Gastrocnemius medialis (tissue), 4 donors: ENCODE results near the gene PODNL1. TPM values are rescaled to one million over a fixed set of nuclear protein-coding genes. Genes with fewer than 3 reads are reported as not detected.

ENCODE experiments used
- ATAC-seq, 2 donors: fragments of 150-250 bp; one replicate each; pipeline ENCODE4 v1.9.1; 2016
- DNase-seq, 2 donors: peaks; one replicate each; pipeline ENCODE4 v3.0.0-alpha.2; 2019
- H3K27ac ChIP-seq, 4 donors: fragments of 200-600 bp; sonication (generic); 1 replicate in 1 of 4; 2 replicates in 3 of 4; pipeline ENCODE4 v1.5.1; 2016 to 2018; ENCODE audit warnings: mild to moderate bottlenecking in 2 of 4, moderate library complexity in 1 of 4
- H3K27me3 ChIP-seq, 3 donors: fragments of 200-600 bp; sonication (generic) in 2 of 3; 1 replicate in 1 of 3; 2 replicates in 2 of 3; pipeline versions ENCODE4 v1.5.1 to v1.6.0; 2016 to 2019; ENCODE audit warnings: mild to moderate bottlenecking in 1 of 3, moderate library complexity in 1 of 3
- H3K36me3 ChIP-seq, 2 donors: fragments of 200-600 bp; sonication (generic) in 1 of 2; one replicate each; pipeline ENCODE4 v1.5.1; 2017 to 2018
- H3K4me1 ChIP-seq, 2 donors: fragments of 200-600 bp; sonication (generic) in 1 of 2; one replicate each; pipeline ENCODE4 v1.5.1; 2016 to 2017; ENCODE audit warnings: mild to moderate bottlenecking in 2 of 2
- H3K4me3 ChIP-seq, 4 donors: fragments of 200-600 bp; sonication (generic) in 3 of 4; 1 replicate in 1 of 4; 2 replicates in 3 of 4; pipeline ENCODE4 v1.5.1; 2016 to 2019; ENCODE audit warnings: mild to moderate bottlenecking in 2 of 4
- H3K9me3 ChIP-seq, 3 donors: fragments of 200-600 bp; sonication (generic) in 2 of 3; 1 replicate in 1 of 3; 2 replicates in 2 of 3; pipeline ENCODE4 v1.5.1; 2016 to 2019
- POLR2A ChIP-seq, 2 donors: fragments of 450-650 bp; IDR thresholded peaks; one replicate each; pipeline ENCODE4 v1.6.1; 2017; ENCODE audit warnings: antibody characterized with exemption in 2 of 2, mild to moderate bottlenecking in 2 of 2, moderate library complexity in 2 of 2
- in situ Hi-C, 4 donors: fragments of 200-750 bp; cut with MboI; loops; one replicate each; pipeline versions ENCODE4 v1.15.0 to v1.8.0; 2017; ENCODE audit warnings: low sequenced_read_pairs in 4 of 4
- intact Hi-C: fragments of 100-400 bp; cut with DNase I; formaldehyde crosslinking; loops from one replicate; pipeline ENCODE4 v1.15.1; 2023; ENCODE audit warnings: low total_unique reads
- total RNA-seq, 4 donors: library from RNA; depleted of rRNA; stranded (reverse); fragments of >200 nt; gene quantifications; one replicate each; pipeline versions ENCODE4 v1.1.0 to v1.2.3, GENCODE V29; 2016
- TF ChIP-seq, protein P1 (sequence below), 5 experiments: fragments of 450-650 bp in 3 of 5; fragments of 200-600 bp in 2 of 5; sonication (generic) in 2 of 5; IDR thresholded peaks in 4 of 5; conservative IDR thresholded peaks in 1 of 5; 1 replicate in 4 of 5; 2 replicates in 1 of 5; pipeline ENCODE4 v1.5.1; 2016 to 2019; ENCODE audit warnings: antibody characterized with exemption in 5 of 5, mild to moderate bottlenecking in 3 of 5, moderate library complexity in 3 of 5

PODNL1 gene
- total RNA-seq, 4 donors from 2014 or later = 0.55 to 0.61 TPM; not detected in 2

DNA sequence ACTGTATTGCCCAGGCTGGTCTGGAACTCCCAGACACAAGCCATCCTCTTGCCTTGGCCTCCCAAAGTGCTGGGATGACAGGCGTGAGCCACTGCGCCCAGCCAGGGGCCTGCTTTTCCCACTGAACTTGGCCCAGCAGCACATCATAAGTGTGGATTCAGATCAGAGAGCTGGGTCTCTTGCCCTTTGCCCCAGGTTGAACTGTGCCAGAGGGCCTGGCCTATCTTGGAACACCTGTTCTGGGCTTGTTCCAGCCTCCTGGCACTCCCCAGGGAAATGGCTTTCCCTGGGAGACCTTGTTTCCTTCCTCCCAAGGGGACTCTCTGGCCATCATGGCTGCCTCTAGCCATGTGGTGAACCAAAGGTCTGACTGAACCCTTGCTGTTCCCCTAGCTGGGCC, 28.8 kb downstream of the PODNL1 start:
- in situ Hi-C loops (no loop called here), intact Hi-C loops (no loop called here)
- no peaks in the 10 kb centered on the region for H3K27me3 ChIP-seq
- no peaks in the 10 kb centered on the region for H3K9me3 ChIP-seq
- no peak for DNase-seq
- H3K4me1 ChIP-seq = peaks cover 8 to 12% of the 10 kb centered on the region in 2 donors
- no peak for ATAC-seq
- TF ChIP-seq, protein P1, sequence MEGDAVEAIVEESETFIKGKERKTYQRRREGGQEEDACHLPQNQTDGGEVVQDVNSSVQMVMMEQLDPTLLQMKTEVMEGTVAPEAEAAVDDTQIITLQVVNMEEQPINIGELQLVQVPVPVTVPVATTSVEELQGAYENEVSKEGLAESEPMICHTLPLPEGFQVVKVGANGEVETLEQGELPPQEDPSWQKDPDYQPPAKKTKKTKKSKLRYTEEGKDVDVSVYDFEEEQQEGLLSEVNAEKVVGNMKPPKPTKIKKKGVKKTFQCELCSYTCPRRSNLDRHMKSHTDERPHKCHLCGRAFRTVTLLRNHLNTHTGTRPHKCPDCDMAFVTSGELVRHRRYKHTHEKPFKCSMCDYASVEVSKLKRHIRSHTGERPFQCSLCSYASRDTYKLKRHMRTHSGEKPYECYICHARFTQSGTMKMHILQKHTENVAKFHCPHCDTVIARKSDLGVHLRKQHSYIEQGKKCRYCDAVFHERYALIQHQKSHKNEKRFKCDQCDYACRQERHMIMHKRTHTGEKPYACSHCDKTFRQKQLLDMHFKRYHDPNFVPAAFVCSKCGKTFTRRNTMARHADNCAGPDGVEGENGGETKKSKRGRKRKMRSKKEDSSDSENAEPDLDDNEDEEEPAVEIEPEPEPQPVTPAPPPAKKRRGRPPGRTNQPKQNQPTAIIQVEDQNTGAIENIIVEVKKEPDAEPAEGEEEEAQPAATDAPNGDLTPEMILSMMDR (IDR thresholded peaks at IDR 0.05 in 4 of 5, conservative IDR thresholded peaks at IDR 0.05 in 1 of 5) = no peak
- no peak for TF ChIP-seq POLR2A (IDR thresholded peaks at IDR 0.05)
- H3K36me3 ChIP-seq = peaks cover 0 to 33% of the 10 kb centered on the region in 2 donors
- H3K27ac ChIP-seq = no peak overlapping the region
- H3K4me3 ChIP-seq = no peak overlapping the region

DNA sequence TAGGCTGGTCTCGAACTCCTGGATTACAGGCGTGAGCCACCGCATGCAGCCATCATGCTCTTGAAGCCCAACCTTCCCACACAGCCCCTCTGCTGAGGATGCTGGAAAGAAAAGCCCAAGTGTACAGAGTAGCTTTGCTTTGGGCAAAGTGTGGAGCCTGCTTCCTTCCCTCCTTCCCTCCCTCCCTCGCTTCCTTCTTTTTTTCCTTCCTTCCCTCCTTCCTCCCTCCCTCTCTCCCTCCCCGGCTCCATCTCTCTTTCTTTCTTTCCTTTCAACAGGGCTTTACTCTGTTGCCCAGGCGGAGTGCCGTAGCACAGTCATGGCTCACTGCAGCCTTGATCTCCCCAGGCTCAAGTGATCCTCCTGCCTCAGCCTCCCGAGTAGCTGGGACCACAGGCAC, 29.5 kb downstream of the PODNL1 start:
- Histone ChIP-seq H3K9me3 (no peaks in the 10 kb centered on the region), H3K27me3 (no peaks in the 10 kb centered on the region), H3K27ac (no peak overlapping the region), H3K36me3 (peaks cover 0 to 25% of the 10 kb centered on the region in 2 donors), H3K4me1 (peaks cover 8 to 12% of the 10 kb centered on the region in 2 donors), H3K4me3 (no peak overlapping the region)
- DNase-seq (no peak), ATAC-seq (no peak)
- in situ Hi-C loops = no loop called here
- intact Hi-C loops = no loop called here
- TF ChIP-seq POLR2A (IDR thresholded peaks at IDR 0.05) = no peak
- TF ChIP-seq, protein P1 (IDR thresholded peaks at IDR 0.05 in 4 of 5, conservative IDR thresholded peaks at IDR 0.05 in 1 of 5) = no peak

DNA sequence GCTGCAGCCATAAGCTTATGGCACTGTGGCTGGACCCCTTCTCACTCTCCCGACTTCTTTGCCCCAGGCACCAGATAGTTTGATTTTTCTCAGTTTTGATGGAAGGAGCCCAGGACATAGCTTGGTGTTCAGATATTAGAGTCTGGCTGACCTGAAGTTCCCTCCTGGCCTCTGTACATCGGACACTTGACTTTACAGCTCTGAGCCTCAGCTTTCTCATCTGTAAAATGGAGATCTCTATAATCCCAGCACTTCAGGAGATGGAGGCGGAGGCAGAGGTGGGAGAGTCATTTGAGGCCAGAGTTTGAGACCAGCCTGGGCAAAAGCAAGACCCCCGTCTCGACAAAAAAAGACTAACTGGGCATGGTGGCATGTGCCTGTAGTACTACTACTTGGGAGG, 31.3 kb downstream of the PODNL1 start:
- in situ Hi-C loops (no loop called here), intact Hi-C loops (loop anchor here (2.0 kb wide), 2 partner anchors 26 to 100 kb away; partner anchors contain the start of gene RFX1)
- Histone ChIP-seq H3K4me3 (peak overlapping the region; percentile 72 to 96 (median 90)), H3K36me3 (peaks cover 0 to 7% of the 10 kb centered on the region in 2 donors), H3K27me3 (no peaks in the 10 kb centered on the region), H3K9me3 (no peaks in the 10 kb centered on the region), H3K27ac (peak overlapping the region in 1 of 4 donors; percentile 76), H3K4me1 (peaks cover 8 to 12% of the 10 kb centered on the region in 2 donors)
- no peak for TF ChIP-seq POLR2A (IDR thresholded peaks at IDR 0.05)
- TF ChIP-seq, protein P1 (IDR thresholded peaks at IDR 0.05 in 4 of 5, conservative IDR thresholded peaks at IDR 0.05 in 1 of 5) = no peak
- ATAC-seq = no peak
- DNase-seq = no peak

DNA sequence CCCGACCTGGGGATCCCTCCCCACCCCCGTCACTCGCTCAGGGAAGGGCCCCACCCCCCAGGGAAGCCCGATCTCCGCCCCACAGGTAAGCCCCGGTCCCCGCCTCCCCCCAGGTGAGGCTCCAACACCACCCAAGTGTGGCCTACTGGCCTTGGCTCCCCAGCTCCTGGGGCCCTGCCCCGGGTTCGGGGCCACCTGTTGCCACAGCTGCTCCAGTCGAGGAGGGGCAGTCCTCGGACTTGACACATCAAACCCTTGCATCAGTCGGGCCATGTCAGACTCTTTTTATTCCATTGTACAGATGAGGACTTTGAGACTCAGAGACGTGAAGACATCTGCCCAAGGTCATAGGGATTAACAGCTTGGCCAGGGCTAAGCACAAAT, 31.7 kb downstream of the PODNL1 start:
- intact Hi-C loops = loop anchor here (2.0 kb wide), 2 partner anchors 26 to 100 kb away; partner anchors contain the start of gene RFX1
- Histone ChIP-seq H3K36me3 (peaks cover 0 to 6% of the 10 kb centered on the region in 2 donors), H3K4me3 (peak overlapping the region; percentile 72 to 96 (median 90)), H3K27ac (peak overlapping the region; percentile 75 to 86 (median 76)), H3K9me3 (no peaks in the 10 kb centered on the region), H3K4me1 (peaks cover 8 to 12% of the 10 kb centered on the region in 2 donors), H3K27me3 (no peaks in the 10 kb centered on the region)
- peak in 1 of 2 donors; percentile 32 for DNase-seq
- TF ChIP-seq, protein P1 (IDR thresholded peaks at IDR 0.05 in 4 of 5, conservative IDR thresholded peaks at IDR 0.05 in 1 of 5) = no peak
- TF ChIP-seq POLR2A (IDR thresholded peaks at IDR 0.05) = no peak
- in situ Hi-C loops = no loop called here
- peak; percentile 39 to 60 for ATAC-seq
